GM12865 (cell line): ENCODE measurements around the gene GJA5.

ENCODE experiments used
- DNase-seq: peaks from one replicate; pipeline ENCODE4 v3.0.0; 2010; ENCODE audit warnings: low read depth
- H3K4me3 ChIP-seq: 2 replicates; pipeline ENCODE4 v1.5.1; 2011; ENCODE audit warnings: mild to moderate bottlenecking, low read depth, low read length, control low read depth
- CTCF ChIP-seq: IDR thresholded peaks from 2 replicates; pipeline ENCODE4 v1.5.1; 2011; ENCODE audit warnings: low read length, control low read depth, low read depth, inconsistent platforms; ENCODE audit not compliant: insufficient read depth; ENCODE audit errors: missing control alignments

The GJA5 gene

GRCh38 chr1:147781056-147781471 lies 20.7 kb upstream of the GJA5 start:
- H3K4me3 ChIP-seq = no peak overlapping the region
- TF ChIP-seq CTCF = no peak
- no peak for DNase-seq

- H3K4me3 ChIP-seq = no peak overlapping the region
- TF ChIP-seq CTCF = no peak
- no peak for DNase-seq
Observed at GRCh38 chr1:147777694-147778093, 17.3 kb upstream of the GJA5 start.

- TF ChIP-seq CTCF = no peak
- no peak for DNase-seq
- no peak overlapping the region for H3K4me3 ChIP-seq
Observed at GRCh38 chr1:147773215-147773715, 12.9 kb upstream of the GJA5 start.

- DNase-seq = no peak
- H3K4me3 ChIP-seq = no peak overlapping the region
- no peak for TF ChIP-seq CTCF
Observed at GRCh38 chr1:147772570-147772969, 12.2 kb upstream of the GJA5 start.

GRCh38 chr1:147771226-147772125 lies 11.1 kb upstream of the GJA5 start:
- H3K4me3 ChIP-seq = no peak overlapping the region
- TF ChIP-seq CTCF = no peak
- DNase-seq = no peak

- TF ChIP-seq CTCF = no peak
Observed at GRCh38 chr1:147769106-147769505, 8.7 kb upstream of the GJA5 start.

More at GRCh38 chr1:147769106-147769505, 8.7 kb upstream of the GJA5 start:
- no peak for DNase-seq
- no peak overlapping the region for H3K4me3 ChIP-seq
